ENCODE measurements around the gene TENM4. TPM values are rescaled to one million over a fixed set of nuclear protein-coding genes. Genes with fewer than 3 reads are reported as not detected.

TENM4 gene
- total and polyA plus RNA-seq, 2 of the 8 experiments (the other 6 are each of a cell fraction or from before 2014, with no cell fraction given): 3.5 to 7.2 TPM

- no peaks in the 10 kb centered on the region for H3K79me2 ChIP-seq (ENCODE audit: control insufficient read depth in 1 of 2, insufficient read depth in 2 of 2, low read length in 2 of 2)
- no peaks in the 10 kb centered on the region for H3K36me3 ChIP-seq (ENCODE audit: control insufficient read depth in 2 of 4, insufficient read depth in 4 of 4, low read length in 3 of 4)
- H2BK120ac ChIP-seq (replicated peaks; ENCODE audit: low read depth, low read length): no peak overlapping the region
- no peak for DNase-seq (ENCODE audit: low read depth in 1 of 2, low spot score in 2 of 2)
- no peaks in the 10 kb centered on the region for H4K20me1 ChIP-seq (replicated peaks in 1 of 2; ENCODE audit: control insufficient read depth in 1 of 2, insufficient read depth in 2 of 2, low read length in 2 of 2)
- H4K5ac ChIP-seq (ENCODE audit: insufficient read length, low read depth, low read length): no peak overlapping the region
- WGBS, 2 experiments (ENCODE audit: extremely low coverage in 1 of 2, insufficient coverage in 1 of 2, insufficient read length in 1 of 2, insufficient replicate concordance in 2 of 2, low coverage in 1 of 2, low lambda C conversion rate in 2 of 2, missing lambda C conversion rate in 1 of 2): 75% methylated on average over 5 of the region's 5 CpGs; no CpG with 5 or more reads in 1 of the 2 experiments
- H3K27me3 ChIP-seq (replicated peaks in 1 of 4; ENCODE audit: control insufficient read depth in 3 of 4, extremely low read depth in 1 of 4, insufficient read depth in 3 of 4, low read length in 3 of 4): no peaks in the 10 kb centered on the region
- no peak overlapping the region for H3K9ac ChIP-seq (replicated peaks in 1 of 4; ENCODE audit: extremely low read depth in 1 of 4, low read depth in 3 of 4, low read length in 3 of 4)
- no peak for FAIRE-seq
- no peak overlapping the region for H2BK15ac ChIP-seq (ENCODE audit: low read length)
- H3K23me2 ChIP-seq (ENCODE audit: low read depth, low read length): no peaks in the 10 kb centered on the region
- POLR2A ChIA-PET (ENCODE audit: partially characterized antibody): interaction anchor here (0.9 to 1.8 kb wide), 5 partner anchors 8 to 32 kb away, joined by 3 to 6 read pairs (median 3); no protein-coding TSS in a partner anchor
- peak overlapping the region; percentile 40 for H4K91ac ChIP-seq (replicated peaks; ENCODE audit: insufficient read length, low read length)
- H3K4ac ChIP-seq (replicated peaks; ENCODE audit: insufficient read length, low read depth, low read length): no peak overlapping the region
- peaks cover 8 to 21% (median 15%) of the 10 kb centered on the region in 4 experiments for H3K4me1 ChIP-seq (replicated peaks in 1 of 4; ENCODE audit: control insufficient read depth in 3 of 4, insufficient read depth in 4 of 4, low read length in 3 of 4)
- CTCF ChIA-PET (ENCODE audit: partially characterized antibody): interaction anchor here (0.5 to 7.1 kb wide), 10 partner anchors 10 to 437 kb away, joined by 3 to 85 read pairs (median 3); no protein-coding TSS in a partner anchor
- no peak overlapping the region for H3K23ac ChIP-seq (ENCODE audit: insufficient read length)
- TF ChIP-seq TAF7 (optimal IDR thresholded peaks at IDR 0.05; ENCODE audit: borderline replicate concordance, low read depth, low read length) (no peak), RAD21 (IDR thresholded peaks at IDR 0.05 in 1 of 2, conservative IDR thresholded peaks at IDR 0.05 in 1 of 2; ENCODE audit: low read depth in 2 of 2, low read length in 2 of 2) (0 out of 4 replicates have a peak, but pooled peaks of 1 of the 2 experiments have one; percentile 14), GABPA (IDR thresholded peaks at IDR 0.05; ENCODE audit: borderline replicate concordance, insufficient read depth, low read length) (no peak), SUZ12 (IDR thresholded peaks at IDR 0.05; ENCODE audit: low read length) (no peak), TAF1 (IDR thresholded peaks at IDR 0.05; ENCODE audit: low read depth, low read length) (no peak), JUND (IDR thresholded peaks at IDR 0.05; ENCODE audit: low read length) (no peak), KDM4A (IDR thresholded peaks at IDR 0.05; ENCODE audit: low read depth, low read length, severe bottlenecking) (no peak), POLR2A (IDR thresholded peaks at IDR 0.05; ENCODE audit: control extremely low read depth in 1 of 2, low read depth in 2 of 2, low read length in 2 of 2) (no peak)
- H2AFZ ChIP-seq (ENCODE audit: low read length): no peak overlapping the region
- H3K9me3 ChIP-seq (ENCODE audit: insufficient read depth in 2 of 2, low read depth in 1 of 2, low read length in 1 of 2): peaks cover under 1 to 1% of the 10 kb centered on the region in 2 experiments; a peak in 1 of 4 replicates
- H3K27ac ChIP-seq (ENCODE audit: low read depth, low read length): no peak overlapping the region
- H2BK12ac ChIP-seq (ENCODE audit: low read depth, low read length): no peak overlapping the region; the same call in 1 of the 2 replicates
- peak overlapping the region; percentile 38; the same call in 1 of the 2 replicates for H2BK20ac ChIP-seq (ENCODE audit: low read length)
- peak overlapping the region; percentile 92; the same call in 1 of the 2 replicates for H4K8ac ChIP-seq (ENCODE audit: extremely low read depth, insufficient read depth, low read length)
- H3K14ac ChIP-seq (ENCODE audit: insufficient read length): no peak overlapping the region
- no peak overlapping the region for H3K56ac ChIP-seq (replicated peaks; ENCODE audit: insufficient read length, low read depth, low read length)
- H3K4me2 ChIP-seq (ENCODE audit: insufficient read depth in 1 of 2, low read depth in 2 of 2, low read length in 2 of 2): peak overlapping the region in 1 of 2 experiments; percentile 43; a peak in 1 of 4 replicates
- H3K4me3 ChIP-seq (ENCODE audit: extremely low read depth in 1 of 4, insufficient read depth in 2 of 4, low read depth in 3 of 4, low read length in 4 of 4): no peak overlapping the region
- H2AK5ac ChIP-seq (ENCODE audit: low read depth, low read length): peak overlapping the region; percentile 14; the same call in 1 of the 2 replicates
- peak overlapping the region; percentile 53; the same call in 1 of the 2 replicates for H2BK5ac ChIP-seq (ENCODE audit: low read depth, low read length)
- H3K79me1 ChIP-seq (ENCODE audit: low read depth, low read length): no peaks in the 10 kb centered on the region
- H3K18ac ChIP-seq (ENCODE audit: extremely low read depth, low read length): peak overlapping the region; percentile 54; the same call in 1 of the 2 replicates
Observed at GRCh38 chr11:79087961-79088318, 352.9 kb downstream of the TENM4 start.
